Lung microvascular endothelial cell (primary cell): ENCODE measurements around the gene TEX13B. TPM values are rescaled to one million over a fixed set of nuclear protein-coding genes. Genes with fewer than 3 reads are reported as not detected.
A peak's percentile ranks its signal among the peaks of the same experiment; 100 is the strongest.

Source experiments
- DNase-seq, 2 donors: peaks; one replicate each; pipeline versions ENCODE4 v3.0.0 to v3.0.0-alpha.2; 2010; ENCODE audit warnings: low read depth in 2 of 2
- total RNA-seq: library from RNA; depleted of rRNA; stranded (reverse); fragments of >200 nt; gene quantifications from 2 replicates; pipeline ENCODE4 v1.2.1, GENCODE V29; 2014

The TEX13B gene
- total RNA-seq, 1 donor from 2014 or later, result not detected

DNA sequence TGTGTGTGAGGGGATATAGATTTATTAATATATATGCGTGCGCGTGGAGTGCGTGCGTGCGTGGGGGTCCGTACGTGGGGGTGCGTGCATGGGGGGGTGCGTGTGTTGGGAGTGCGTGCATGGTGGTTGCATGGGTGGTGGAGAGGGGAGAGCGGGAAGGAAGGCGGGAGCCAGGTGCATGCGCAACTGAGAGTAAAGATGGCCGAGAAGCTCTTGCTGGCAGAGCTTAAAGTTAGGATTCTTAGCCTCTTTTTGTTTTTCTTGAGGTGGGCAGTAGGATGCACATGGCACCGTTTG is 45.8 kb downstream of the TEX13B start:
- DNase-seq, result no peak

DNA sequence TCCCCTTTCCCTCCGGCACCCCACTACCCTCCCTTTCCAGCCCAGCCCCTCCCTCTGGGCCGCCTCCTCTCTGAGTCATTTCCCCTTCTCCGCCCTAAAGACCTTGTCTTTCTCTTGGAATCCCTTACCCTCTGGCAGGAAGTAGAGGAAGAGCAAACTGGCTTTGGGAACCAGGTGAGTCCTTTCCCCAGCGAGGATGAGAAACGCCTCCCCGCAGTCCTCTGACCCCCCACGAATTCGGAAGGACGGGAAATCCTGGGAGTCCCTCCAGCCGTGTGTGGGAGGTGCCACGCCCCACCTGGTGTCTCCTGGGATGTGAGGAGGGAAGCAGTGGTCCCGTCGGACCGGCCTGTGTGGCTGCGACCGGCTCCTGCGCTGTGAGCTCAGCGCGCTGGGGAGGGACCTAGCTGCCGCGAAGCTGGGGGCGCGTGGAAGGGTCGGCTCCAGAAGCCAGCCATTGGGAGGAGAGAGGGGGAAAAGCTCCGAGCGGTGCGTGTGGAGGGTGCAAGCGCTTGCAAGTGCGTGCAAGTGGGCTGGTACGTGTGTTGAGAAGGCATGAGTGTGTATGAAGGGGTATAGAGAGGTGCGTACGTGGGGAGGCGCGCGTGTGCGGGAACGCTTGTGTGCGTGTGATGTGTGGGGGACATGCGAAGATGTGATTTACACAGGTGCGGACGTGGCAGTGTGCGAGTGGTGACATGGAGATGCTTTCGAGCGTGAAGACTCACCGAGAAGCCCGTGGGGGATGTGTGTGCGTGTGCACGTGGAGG is 46.3 kb downstream of the TEX13B start:
- peak in 1 of 2 donors; percentile 29 for DNase-seq

DNA sequence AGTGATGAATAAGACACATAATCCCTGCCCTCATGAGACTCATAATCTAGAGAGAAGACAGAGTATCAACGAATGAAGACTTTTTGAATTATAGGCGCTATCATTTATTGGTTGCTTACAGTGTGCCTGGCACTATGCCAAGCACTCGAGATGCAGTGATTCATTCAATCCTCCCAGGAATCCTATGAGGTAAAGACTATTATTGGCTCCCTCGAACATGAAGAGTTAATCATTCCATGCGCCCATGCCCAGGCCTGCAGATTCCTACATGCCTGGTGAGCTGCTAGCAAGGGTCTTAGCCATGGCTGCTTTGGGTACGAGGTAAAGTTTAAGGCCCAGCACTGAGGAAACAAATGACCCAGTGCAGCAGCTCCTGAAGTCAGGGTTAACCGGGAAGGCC is 47.0 kb downstream of the TEX13B start:
- DNase-seq, result peak in 1 of 2 donors; percentile 72

DNA sequence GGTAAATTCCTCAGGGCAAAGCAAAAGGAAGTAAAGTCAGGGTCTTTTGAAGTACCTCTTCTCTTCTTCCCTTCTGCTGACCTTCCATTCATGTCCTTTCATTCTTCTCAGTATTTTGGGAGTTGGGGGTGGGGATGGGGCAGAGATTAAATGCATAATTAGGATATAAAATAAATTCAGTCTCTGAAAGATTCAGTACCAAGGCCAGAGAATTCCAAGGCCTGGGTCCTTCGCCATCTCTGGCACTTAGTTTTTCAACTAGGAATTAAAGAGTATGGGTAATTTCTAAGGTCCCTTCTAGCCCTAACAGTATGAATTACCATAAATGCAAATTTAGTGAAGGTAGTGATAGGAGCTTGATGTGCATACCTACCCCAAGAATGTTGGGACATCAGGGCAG is 47.9 kb downstream of the TEX13B start:
- DNase-seq, result no peak

Other genes with a start within 250 kb of the TEX13B start
- gene TSC22D3, start 206.6 kb downstream of the TEX13B start, total RNA-seq, result 18.3 and 32.5 TPM in 2 replicates
- gene NCBP2L, start 204.6 kb downstream of the TEX13B start, total RNA-seq, result not detected in 2 replicates
- 38.6 and 108 TPM in 2 replicates for gene MID2, start 156.5 kb downstream of the TEX13B start, total RNA-seq
- 0.20 and 0.65 TPM in 2 replicates for gene VSIG1, start 62.7 kb upstream of the TEX13B start, total RNA-seq
- 54.8 and 74.5 TPM in 2 replicates for gene PSMD10, start 109.2 kb upstream of the TEX13B start, total RNA-seq
- gene ATG4A, start 109.4 kb upstream of the TEX13B start, total RNA-seq, result 10.9 and 13.9 TPM in 2 replicates